NCI-H146 treated with DMSO at 0.1 percent for 48 hours (cell line): Measurements from ENCODE around the gene SKAP1.
"Not testable (repeated sequence)": the region's sequence is repeated elsewhere in the genome, so short reads cannot be mapped to it uniquely, and the experiment has no call there.

Experiments
- DNase-seq: peaks from one replicate; lab custom pipeline; 2025; ENCODE audit not compliant: unreplicated experiment; lab: John Stamatoyannopoulos, UW

SKAP1 gene

DNA sequence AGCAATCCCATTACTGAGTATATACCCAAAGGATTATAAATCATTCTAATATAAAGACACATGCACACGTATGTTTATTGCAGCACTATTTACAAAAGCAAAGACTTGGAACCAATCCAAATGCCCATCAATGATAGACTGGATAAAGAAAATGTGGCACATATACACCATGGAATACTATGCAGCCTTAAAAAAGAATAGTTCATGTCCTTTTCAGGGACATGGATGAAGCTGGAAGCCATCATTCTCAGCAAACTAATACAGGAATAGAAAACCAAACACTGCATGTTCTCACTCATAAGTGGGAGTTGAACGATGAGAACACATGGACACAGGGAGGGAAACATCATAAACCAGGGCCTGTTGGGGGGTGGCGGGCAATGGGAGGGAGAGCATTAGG is 19.3 kb upstream of the SKAP1 start:
- not testable (repeated sequence) for DNase-seq

DNA sequence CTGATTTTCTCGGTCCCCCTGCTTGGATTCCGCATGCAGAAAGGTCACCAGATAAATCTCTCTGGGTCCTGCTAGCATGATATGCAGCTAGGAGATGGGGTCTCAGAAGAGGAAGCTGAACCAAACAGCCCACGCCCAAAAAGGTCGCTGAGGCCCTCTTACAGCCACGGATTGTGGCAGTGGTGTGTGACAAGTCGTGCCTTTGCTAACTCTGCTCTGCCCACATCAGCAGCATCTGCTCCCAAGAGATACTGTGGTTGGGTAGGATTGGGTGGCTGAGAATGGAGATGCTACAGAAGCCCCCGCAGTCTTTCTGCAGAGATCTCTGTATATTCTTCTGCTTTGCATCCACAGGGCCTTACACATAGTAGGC is 15.2 kb upstream of the SKAP1 start:
- DNase-seq: no peak

DNA sequence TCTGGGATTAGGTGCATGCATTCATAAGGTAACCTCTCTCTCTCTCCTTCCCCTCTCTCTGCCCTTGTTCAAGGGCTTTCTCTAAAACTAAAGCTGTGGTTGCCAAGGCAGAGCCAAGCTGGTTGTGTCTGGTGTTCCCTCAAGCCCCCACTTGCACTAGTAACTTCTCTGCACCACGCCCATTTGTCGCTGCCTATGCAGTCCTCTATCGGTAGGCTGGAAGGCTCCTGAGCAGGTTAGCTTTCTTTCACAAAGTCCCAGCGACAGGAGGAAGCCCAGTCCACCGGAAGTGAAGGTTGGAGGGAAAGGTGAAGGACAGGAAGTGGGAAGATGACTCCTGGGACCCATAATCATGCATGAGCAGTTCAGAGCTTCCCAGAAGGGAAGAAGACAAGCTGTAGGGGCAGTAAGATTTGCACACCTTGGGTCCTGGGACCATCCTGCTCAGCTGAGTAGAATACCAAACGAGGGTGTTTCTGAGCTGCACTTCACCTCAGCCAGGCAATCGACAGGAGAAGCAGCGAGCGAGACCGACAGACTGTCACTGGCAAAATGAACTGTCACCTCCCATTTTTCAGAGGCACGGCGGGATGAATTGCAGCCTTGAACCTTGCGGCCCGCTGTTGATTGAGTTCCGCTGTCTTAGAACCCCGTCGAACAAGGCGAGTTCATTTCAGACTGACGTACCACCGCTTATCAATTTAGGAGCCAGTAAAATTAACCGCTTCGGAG is 14.7 kb upstream of the SKAP1 start:
- DNase-seq: no peak

DNA sequence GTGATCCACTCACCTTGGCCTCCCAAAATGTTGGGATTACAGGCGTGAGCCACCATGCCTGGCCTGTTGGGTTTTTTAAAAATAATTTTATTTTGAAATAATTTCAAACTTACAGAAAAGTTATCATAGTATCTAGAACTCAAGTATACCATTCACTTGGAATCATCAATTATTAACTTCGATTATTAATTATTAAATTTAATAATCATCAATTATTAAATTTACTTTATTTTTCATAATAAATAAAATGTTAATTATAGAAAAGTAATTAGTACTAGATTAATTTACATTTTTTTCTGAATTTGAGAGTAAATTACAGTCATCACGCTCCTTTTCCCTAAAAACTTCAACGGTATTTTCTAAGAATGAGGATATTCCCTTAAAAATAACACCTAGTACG is 13.7 kb upstream of the SKAP1 start:
- DNase-seq: no peak

DNA sequence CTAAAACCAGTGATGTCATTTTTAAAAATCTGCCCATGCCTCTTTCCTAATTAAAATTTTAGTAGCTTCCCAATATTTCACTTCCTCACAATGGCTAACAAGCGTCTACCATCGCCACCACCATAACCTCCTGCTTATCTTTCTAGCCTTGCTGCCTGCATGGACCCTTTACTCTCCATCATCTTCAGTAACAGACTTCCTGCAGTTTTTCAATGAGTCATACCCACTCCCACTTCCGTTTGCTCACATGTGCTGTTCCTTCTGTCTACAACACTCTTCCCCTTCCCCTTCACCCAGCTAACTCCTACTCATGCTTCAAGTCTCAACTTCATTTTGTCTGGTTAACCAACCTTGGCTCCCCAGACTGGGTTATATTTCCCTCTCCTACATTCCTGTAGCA is 12.8 kb upstream of the SKAP1 start:
- no peak for DNase-seq

DNA sequence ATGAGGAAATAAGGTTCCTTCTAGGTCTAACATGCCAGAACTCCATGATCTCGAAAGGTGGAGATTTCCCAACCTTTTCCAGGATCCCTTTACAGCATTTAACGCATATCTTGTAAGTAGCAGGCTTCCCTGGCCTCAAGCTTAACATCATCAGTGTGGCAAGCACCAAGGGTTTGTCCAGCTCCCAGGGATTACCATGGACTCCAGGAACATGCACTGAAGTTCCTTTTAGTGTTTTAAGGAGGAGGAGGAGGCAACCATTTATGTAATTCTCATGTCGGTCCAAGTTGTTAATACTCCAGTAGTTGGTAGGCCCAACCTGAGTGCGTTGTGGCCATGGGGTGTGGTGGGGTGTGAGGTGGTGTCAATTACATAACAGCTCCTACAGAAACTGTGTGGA is 11.8 kb upstream of the SKAP1 start:
- no peak for DNase-seq

DNA sequence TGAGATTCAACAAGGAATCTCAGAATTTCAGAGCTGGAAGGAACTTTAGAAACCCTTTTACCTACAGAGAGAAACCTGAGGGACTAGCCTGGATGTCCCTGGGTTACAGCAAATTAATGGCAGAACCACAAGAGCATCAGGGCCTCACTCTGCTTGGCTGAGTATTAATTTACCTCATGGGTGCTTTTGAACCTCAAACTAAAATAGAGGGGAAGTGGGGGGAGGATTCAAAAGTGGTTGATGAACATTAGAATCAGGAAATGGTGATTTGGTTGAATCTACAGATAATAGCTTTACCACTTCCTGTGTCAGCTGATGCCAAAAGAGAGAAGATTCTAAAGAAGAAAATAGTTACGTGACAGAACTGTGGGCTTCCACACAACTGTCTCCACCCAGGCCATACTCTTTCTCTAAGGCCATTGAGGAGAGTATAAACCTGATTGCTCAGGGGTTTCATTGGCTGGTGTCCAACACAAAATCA is 11.3 kb upstream of the SKAP1 start:
- no peak for DNase-seq

DNA sequence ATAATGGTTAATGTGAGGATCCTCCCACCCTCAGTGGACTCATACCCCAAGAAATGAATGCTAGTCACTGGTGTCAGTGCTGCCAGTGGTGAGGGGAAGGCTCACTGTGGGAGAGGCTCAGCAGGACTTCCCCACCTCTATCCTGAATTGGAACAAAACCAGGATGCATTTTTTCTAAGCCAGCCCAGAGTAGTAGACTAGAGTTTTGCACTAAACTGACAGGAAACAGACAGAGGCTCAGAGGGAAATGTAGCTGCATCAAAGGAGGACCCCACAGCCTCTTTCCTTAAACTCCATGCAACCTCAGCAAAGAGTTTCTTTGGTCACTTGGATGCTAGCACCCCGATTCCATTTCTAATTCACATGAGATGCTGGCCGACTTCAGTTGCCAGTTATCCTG is 10.7 kb upstream of the SKAP1 start:
- no peak for DNase-seq

DNA sequence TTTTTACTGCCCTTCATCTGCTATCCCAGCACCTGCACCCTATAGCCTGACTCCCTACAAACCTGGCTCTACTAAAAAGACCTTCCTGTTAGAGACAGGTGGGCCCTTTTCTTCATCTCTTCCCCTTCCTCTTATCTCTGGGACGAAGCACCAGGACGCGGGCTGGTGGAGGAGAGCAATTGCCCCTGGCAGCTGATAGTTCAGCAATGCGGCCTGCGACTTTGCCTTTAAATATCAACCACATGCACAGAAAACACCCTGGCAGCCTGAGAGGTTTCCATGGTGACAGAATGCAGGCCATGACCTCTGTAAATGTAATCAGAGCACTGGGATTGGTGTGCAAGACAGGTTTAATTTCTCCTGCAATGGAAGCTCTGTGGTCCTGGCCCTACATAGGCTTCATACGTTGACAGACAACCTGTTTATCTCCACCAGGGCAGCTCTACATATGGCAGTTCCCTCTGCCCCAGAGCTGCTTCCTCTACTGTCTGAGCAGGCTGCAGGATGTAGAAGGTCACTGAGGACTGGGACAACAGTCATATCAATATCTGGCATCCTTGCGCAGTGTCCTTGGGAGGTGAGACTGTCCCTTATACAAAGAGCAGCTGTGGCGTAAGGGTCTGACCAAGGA is 10.0 kb upstream of the SKAP1 start:
- DNase-seq: peak; percentile 14

DNA sequence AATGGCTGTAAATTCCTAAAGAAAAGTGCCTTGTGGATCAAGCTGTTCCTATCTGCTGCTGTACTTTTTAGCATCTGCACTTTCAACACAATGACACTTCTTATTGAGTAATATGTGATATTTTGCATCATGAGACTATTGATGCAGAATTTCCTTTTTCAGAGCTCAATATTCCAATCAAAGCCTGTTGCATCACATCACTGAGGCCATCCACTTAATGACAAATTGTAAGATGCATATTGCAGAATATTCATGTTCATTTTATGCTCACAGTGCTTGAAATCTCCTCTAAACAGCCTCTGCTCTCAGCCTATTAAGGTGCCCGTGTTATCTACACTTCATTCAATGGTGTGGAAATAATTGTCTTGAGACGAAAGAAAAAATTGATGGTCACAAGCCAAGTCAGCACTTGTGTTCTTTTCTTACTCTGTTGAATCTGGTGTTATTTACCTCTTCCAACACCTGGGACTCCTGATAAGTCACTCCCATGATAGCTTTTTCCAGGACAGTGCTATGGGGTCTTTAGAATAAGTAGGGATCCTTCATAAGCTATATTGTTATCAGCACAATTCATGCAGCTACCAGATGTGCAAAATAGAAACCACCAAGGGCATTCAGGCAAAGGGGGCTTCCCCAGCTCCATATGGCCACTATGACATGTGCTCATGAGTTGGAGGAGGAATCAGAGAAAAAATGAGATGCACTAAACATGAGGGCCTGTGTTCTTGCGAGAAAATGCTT is 9.3 kb upstream of the SKAP1 start:
- DNase-seq: no peak

DNA sequence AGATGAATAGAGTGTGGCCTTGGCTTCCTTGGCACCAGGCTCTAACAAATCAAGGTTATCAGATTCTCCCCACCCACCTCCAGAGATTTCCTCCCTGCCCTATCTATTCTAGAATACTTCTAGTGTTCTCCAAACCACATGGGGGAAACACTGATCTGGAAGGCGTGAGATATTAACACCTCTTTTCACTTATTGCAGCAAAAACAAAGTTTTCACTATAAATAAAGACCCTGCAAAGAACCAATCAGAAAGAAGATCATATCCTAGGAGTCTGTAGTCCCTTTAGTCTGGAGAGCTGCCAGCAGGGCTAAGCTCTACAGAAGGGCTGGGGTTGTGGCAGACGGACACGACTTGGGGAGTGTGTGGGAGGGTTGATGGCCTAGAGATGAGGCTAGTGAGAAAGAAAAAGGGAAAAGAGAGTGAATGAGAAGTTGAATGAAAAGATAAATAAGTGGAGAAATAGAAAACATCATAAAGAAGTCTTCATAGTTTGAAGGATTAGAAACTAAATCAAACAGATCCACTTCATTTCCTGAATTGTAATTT is 8.6 kb upstream of the SKAP1 start:
- no peak for DNase-seq

DNA sequence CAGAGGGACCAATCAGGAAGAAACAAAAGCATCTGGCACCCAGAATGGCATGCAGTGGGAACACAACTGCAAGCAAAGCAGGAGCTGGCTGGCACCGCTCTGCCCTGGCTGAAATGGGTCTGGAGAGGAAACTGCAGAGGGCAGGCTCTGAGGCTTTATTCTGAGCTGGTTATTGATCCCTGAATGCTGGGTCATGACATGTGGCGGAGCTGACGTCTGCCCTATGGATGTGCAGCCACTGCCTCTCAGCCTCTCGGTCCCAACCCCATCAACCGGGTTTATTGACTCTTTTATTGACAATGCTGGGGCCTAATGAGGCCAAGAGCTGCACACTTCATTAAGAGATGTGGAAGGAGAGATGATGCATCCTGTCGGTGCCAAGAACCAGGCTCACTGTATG is 3.9 kb upstream of the SKAP1 start:
- DNase-seq: no peak

DNA sequence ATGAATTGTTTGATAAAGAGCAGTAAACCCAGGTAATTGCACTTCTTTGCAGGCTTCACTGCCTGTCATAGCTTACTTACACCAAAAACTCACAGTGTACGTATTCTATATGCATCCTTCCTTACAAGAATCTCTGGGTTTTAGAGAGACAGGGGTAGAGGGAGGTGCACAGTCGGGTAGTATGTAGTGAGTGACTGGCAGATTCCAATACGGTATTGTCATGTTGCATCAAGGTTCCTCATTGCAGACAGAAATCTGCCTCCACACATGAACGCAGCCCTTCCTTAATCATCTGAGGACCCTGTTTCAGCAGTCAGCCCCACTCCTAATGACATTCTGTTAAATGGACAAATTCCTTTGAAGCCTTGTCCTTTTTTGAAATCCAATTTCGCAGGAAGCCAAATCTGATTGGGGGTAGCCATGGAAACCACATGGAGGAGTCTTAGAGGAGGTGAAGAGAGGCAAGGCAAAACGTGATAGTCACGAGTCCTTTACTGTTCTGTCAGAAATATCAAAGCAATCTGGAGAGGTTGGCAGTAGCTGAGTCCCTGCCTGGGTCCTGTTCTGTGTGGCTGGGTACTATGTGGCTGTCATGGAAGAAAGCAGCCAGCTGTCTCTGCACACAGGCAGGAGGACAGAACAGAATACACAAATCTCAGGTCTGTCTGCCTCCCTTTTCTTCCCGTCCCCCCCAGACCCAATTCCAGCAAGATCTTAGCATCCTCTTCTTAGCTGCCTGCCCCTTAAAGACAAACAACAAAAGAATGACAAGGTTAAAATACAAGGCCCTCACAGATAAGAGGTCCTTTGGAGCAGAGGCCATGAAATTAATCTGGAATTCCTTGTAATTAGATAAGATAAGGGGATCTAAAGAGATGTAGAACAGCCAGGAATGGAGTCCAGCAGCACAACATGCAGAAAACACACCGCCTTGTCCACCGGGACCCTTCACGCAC is 3.1 kb upstream of the SKAP1 start:
- no peak for DNase-seq

DNA sequence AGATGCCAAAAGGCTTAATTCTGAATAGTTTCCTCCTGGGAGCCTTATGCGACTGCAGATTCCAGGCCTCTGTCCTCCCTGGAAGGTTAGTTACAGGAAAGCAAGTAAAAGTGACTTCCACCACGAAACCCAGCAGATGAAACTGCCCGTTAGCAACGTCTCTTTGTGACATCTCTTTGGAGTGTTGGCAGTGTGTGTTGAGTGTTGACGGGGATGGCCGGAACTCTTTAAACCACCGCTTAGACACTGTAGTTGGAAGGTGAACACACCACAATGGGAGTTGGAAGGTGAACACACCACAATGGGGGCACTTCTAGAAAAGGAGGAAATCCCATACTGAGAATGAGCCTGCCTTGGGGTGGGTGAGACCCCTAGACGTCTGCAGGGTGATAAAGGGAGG is 858 bp downstream of the SKAP1 start:
- DNase-seq: peak; percentile 56

DNA sequence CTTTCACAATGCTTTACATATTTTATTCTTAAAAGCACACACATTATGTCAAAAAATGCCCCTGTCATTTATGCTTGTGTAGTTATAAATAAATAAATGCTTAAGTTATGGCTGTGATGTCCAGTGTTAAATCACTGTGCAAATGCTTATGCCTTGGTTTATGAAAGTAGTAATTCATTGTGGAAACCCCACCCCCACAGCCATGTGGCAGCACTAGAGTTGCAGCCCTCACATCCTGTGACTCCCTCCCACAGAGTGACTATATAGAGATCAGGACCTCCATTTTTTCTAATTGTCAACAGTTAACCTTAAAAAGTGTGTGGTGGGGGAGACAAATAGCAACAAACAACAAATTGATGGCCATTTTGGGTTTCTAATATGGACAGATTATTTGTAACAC is 2.4 kb downstream of the SKAP1 start:
- DNase-seq: no peak

DNA sequence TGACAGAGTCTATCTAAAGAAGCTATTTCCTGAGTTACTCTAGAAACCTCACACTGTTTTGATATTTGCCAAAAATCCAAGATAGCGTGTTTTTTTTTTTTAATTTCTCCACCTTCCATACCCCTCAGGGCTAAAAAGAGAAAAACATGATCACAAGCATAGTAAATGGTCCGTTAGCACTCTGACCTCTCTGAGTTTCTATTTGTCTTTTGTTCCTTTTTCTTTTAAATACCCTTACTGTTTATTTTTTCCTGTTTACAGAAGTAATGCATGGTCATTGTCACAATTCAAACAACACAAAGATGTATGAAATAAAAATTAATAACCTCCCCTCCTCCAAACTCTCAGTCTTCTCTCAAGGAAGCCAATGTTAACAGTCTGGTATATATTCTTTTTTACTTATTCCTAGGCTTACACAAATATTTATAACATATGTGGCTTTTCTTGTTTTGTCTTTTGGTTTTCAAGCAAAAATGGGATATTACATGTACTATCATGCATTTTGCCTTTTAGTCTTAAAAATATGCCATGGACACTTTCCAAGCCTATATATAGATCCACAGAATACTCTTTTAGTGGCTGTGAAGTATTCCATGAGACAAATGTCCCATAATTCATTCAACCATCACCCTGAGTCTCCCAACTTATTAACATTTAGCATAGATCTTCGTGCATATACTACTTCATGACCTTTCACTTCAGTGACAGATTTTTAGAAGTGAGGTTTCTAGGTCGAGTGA is 3.1 kb downstream of the SKAP1 start:
- no peak for DNase-seq

DNA sequence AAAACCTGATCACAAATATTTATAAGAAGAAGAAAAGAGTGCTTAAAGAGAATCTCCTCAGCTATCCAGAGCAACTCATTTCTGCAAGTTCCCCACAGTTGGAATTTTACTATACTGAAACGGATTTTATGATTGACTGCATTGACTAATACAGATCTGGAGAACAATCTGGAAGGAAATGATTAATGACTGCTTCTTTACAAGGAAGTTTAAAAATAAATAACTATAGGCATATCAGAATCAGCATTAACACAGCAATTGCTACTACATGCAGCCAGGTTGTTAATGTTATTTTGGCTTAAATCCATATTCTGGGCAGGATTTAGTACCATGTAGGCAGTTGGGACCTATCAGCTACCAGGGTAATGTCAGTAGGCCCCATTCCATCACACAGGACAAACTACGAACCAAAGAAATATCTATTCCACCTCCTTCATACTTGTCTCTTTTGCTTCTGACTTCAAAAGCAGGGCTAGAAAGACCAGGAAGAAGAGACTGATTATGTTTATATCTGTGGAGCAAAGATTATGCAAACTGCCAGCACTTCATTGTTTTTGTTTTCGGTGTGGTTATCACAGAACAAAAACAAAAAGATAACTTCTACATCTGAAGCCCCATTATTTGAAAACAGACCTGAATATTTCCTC is 3.9 kb downstream of the SKAP1 start:
- DNase-seq: no peak

DNA sequence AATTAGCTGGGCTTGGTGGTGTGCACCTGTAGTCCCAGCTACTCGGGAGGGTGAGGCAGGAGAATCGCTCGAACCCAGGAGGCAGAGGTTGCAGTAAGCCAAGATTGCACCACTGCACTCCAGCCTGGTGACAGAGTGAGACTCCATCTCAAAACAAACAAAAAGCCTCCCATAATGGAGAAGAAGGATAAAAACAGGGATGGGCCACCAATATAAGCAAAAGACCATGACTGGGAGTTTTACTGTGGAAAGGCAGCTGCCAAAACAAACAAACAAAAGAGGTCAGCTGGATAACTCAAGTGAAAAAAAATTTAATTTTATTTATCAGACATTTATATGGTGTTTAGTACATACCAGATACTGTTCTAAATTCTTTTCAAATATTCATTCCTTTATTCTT is 8.0 kb downstream of the SKAP1 start:
- not testable (repeated sequence) for DNase-seq

DNA sequence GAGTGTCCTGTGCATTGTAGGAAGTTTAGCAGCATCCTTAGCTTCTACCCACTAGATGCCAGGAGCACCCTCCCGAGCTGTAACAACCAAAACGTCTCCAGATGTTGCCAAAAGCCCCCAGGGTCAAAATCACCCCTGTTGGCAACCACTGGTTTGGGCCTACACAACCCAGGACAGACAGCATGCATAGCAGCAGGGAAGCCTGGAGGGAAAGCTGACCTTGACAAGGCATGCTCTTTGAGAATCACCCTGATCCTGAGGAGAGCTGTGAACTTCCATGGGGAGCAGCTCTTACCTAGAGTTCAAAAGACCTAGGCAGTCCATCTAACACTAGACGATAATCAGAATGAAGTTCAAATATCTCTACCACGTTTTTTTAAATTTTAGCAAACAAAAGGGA is 9.2 kb downstream of the SKAP1 start:
- no peak for DNase-seq

DNA sequence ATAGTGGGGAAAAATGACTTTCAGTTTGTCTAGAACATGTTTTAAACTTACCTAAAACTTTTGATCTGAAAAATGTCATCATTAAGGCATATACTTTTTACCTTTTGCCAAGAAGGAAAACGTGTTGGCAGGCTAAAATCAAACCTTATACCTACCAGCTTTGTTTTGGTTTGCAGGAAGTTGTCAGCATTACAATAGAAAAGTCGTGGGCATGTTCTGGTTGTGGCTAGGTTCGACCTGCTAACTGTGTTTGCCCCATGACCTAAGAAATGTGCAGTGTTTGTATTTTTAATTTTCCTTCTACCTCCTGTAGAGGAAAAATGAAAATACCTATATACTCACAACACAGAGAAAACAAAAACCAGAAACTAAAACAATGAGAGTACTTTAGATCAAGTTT is 13.0 kb downstream of the SKAP1 start:
- no peak for DNase-seq
